ENCODE results near the gene DMAP1.
"Not testable (repeated sequence)": the region's sequence is repeated elsewhere in the genome, so short reads cannot be mapped to it uniquely, and the experiment has no call there.

DMAP1 gene

GRCh38 chr1:44213222-44214112, at the start of gene DMAP1:
TSS of gene DMAP1 (plus strand) at chr1:44213471. CDS start at chr1:44213754, 283 bp downstream.
- peak; percentile 88 for DNase-seq (ENCODE audit: low spot score)

- DNase-seq (ENCODE audit: low spot score) = no peak
Observed at GRCh38 chr1:44168520-44169098, 44.7 kb upstream of the DMAP1 start.

GRCh38 chr1:44170281-44170823, 42.9 kb upstream of the DMAP1 start:
- DNase-seq (ENCODE audit: low spot score) = no peak

- no peak for DNase-seq (ENCODE audit: low spot score)
Observed at GRCh38 chr1:44174630-44175029, 38.6 kb upstream of the DMAP1 start.

- no peak for DNase-seq (ENCODE audit: low spot score)
Observed at GRCh38 chr1:44200336-44200735, 12.9 kb upstream of the DMAP1 start.

GRCh38 chr1:44206545-44206944, 6.7 kb upstream of the DMAP1 start:
- not testable (repeated sequence) for DNase-seq (ENCODE audit: low spot score)

GRCh38 chr1:44208226-44208625, 5.0 kb upstream of the DMAP1 start:
- no peak for DNase-seq (ENCODE audit: low spot score)

- no peak for DNase-seq (ENCODE audit: low spot score)
Observed at GRCh38 chr1:44210595-44210994, 2.7 kb upstream of the DMAP1 start.

GRCh38 chr1:44212355-44213221, 683 bp upstream of the DMAP1 start:
- DNase-seq (ENCODE audit: low spot score) = peak; percentile 58

GRCh38 chr1:44217809-44218410, 4.6 kb downstream of the DMAP1 start:
- peak; percentile 68 for DNase-seq (ENCODE audit: low spot score)

GRCh38 chr1:44218503-44219300, 5.4 kb downstream of the DMAP1 start:
- DNase-seq (ENCODE audit: low spot score) = no peak

- DNase-seq (ENCODE audit: low spot score) = no peak
Observed at GRCh38 chr1:44219301-44219626, 6.0 kb downstream of the DMAP1 start.

- no peak for DNase-seq (ENCODE audit: low spot score)
Observed at GRCh38 chr1:44220001-44220751, 6.9 kb downstream of the DMAP1 start.

- DNase-seq (ENCODE audit: low spot score) = no peak
Observed at GRCh38 chr1:44220755-44221154, 7.5 kb downstream of the DMAP1 start.

- DNase-seq (ENCODE audit: low spot score) = no peak
Observed at GRCh38 chr1:44221769-44222168, 8.5 kb downstream of the DMAP1 start.

GRCh38 chr1:44222397-44223186, 9.3 kb downstream of the DMAP1 start:
- no peak for DNase-seq (ENCODE audit: low spot score)

- no peak for DNase-seq (ENCODE audit: low spot score)
Observed at GRCh38 chr1:44223187-44223610, 9.9 kb downstream of the DMAP1 start.

GRCh38 chr1:44225761-44226160, 12.5 kb downstream of the DMAP1 start:
- no peak for DNase-seq (ENCODE audit: low spot score)

- no peak for DNase-seq (ENCODE audit: low spot score)
Observed at GRCh38 chr1:44227211-44227610, 13.9 kb downstream of the DMAP1 start.

GRCh38 chr1:44228218-44228617, 14.9 kb downstream of the DMAP1 start:
- no peak for DNase-seq (ENCODE audit: low spot score)

Data from CD4-positive, alpha-beta T cell treated with Interleukin-15 for 4 hours (primary cell).